Activated CD4-positive, CD25-positive, alpha-beta regulatory T cell (primary cell): ENCODE results near the gene ABT1.

Source experiments
- DNase-seq, 4 experiments: peaks; one replicate each; lab custom pipeline; 2025; lab: John Stamatoyannopoulos, UW

Gene ABT1

DNA sequence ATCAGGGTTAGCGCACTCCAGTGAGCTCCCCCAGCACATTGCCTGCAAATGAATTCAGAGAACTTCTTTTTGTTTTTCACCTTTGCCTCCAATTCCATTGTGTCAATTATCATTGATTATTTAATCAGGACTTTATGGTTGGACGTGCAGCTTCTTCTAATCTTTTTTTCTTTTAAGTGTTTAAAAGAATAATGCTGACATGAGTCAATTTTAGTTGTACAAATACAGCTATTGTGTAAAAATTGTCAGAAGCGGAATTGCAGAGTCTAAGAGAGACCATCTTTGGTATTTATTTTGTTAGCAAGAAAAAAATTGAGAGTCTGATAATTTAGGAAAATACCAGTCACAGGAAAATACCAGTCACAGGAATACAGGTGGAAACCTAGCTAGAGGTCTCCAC, 5.5 kb downstream of the ABT1 start:
- no peak for DNase-seq

DNA sequence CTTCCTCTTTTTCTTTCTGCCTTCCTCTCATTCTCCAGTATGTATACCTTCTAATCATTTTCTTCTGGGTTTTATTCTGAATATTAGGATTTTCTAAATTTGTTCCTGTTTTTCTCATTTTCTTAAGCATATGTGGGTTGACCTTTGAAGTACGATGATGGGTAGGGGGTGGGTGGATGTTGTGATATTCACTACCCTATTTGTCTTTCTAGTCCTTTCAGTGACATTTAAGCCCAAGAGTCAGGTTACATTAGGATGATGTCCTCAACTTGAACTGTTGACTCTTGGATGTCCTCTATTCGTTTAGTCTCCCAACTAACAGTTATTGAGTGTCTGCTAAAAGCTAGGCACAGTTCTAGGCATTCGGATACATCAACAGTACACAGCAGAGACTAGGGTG, 7.3 kb downstream of the ABT1 start:
- DNase-seq: no peak

DNA sequence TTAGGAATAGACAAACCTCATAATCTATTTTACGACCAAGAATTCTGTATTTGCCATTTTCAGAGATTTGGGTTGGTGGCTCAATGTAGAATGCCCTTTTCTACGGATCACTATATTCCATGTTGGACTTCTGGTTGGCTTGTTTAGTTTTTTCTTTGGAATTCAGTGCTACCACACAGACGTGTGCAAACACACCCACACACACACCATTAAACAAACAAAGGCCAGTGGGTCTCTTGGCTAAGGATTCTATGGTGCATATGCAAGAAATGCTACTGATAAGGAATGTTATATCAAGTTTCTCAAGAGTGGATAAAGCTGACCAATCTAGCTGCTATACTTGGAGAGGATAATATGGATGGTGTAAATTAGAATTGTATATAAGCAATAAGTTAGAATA, 8.0 kb downstream of the ABT1 start:
- no peak for DNase-seq

DNA sequence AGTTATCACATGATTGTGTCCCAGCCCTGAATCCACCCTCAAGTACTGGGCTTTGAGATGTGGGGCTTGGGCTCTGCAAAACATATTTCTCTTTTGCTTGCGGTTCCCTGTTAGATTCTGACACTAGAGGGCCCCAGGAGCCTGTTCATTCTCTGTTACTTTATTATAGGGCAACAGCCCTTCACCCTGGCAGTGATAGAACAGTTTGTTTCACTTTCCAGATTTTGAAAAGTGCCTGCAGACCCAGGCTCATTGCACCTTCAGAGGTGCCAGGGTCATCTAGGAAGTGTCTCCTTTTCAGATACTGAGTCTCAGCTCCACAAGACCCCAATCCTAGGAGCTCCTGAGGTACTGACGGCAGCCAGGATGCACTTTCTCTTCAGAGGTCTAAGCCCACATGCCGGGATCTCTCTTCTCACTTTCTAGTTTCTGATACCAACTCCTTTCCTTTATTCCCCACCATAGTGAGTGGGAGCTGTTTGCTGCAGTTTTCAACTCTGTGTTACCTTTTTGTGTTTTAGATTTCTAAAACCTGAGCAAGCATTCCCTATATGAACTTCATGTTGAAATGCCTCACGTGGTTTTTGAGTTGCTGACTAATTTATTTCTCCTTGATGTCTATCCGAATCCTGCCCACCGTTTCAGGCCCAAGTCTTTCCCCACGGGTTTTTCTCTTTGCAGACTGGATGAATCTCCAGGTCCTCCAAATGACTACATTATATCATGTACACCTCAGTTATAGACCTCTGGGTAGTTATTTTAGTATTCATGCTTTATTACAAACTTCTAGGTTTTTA, 10.9 kb downstream of the ABT1 start:
- peak in 2 of 4 experiments; percentile 22 for DNase-seq

DNA sequence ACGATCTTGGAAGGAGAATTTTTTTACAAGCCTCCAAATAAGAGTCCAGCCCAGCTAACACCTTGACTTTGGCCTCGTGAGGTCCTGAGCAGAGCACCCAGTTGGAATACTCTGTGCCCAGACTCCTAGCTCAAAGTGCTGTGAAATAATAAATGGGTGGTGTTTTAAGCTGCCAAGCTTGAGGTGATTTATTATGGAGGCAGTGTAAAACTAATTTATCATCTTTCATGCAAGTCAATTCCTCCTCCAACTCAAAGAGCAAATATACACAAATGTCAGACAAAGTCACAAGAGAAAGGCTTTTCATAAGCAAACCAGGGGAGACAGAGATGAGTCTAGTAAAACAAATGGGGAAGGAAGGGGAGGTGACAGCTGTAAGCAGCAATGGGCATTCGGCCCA, 12.7 kb downstream of the ABT1 start:
- DNase-seq: no peak

DNA sequence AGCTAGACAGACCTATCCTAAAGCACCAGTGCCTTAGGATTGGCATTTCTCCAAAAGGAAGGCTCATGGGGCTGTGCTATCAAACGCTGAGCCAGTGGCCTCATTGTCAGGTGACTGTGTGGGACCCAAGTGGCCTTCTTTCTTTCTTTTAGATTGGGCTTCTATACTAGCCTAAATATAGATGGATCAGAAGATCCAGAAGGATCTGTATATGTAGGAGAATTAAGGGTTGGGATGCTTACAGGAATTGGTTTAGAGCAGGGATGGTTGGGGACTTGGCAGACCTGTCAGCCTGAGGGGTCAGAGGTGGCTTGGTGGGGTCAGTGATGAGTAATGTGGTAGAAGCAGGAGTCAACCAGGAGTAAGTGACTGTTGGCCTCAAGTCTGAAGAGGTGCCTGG, 14.8 kb downstream of the ABT1 start:
- no peak for DNase-seq

DNA sequence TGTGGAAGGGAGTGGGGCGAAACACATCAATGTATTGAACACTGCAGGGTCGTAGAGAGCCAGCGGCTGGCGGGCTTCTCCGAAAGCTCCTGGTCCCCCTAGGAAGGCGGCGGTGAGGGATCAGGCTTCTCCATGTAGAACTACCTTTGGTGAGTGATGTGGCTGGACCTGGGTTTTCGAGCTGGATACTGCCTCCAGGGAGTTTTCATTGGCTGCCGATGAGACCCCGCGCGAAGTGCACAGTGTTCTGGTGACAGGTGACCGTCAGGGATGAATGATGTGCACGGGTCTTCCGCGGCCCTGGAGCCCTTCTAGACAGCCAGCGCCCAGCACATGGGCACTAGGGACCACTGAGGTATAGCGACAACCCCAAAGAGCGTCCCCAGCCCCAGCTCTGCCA, 16.4 kb downstream of the ABT1 start:
- no peak for DNase-seq

DNA sequence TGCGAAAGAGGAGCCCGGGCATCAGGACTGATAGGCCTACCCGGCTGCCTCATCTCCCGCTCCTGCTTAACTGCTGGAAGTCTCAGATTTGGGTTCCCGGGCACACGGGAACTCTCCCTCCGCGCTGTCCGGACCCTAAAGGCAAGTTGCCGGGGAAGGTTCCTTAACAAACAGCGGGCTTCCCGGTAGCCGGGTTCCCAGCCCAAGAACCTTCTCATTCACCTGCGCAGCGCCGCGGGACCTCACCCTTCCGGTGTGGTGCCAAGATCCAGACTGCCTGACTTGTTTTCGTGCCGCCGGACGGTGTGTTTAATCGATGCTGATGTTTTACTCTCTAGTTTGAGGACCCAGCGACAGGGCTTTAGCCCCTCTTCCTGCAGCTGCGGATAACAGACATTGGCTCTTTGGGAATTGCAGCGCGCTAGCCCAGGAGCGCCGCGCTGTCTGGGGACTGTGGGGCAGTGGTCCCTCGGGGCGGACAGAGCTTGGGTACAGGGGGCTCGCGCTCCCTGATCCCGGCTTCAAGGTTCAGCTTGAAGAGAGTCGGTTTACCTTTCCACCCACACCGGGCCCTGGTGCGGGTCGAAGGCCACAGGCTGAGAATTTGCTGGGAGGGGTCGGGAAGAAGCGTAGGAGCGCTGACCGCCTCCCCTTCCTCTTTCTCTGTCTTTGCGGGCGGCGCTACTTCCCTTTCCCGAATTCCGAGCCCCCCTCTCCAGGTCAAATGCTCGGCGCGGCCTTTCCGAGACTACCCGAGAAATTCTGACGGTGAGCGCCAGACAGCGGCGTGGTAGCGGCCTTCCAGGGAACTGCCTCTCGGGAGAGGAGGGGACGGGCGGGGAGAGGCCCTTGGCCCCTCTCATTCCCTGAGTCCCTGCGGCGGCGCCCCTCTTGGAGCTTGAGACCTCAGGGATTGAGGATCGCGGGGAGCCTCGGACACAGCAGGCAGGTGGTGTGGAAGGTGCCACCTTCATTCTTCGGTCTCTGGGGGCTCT, 17.2 kb downstream of the ABT1 start:
- DNase-seq: no peak

DNA sequence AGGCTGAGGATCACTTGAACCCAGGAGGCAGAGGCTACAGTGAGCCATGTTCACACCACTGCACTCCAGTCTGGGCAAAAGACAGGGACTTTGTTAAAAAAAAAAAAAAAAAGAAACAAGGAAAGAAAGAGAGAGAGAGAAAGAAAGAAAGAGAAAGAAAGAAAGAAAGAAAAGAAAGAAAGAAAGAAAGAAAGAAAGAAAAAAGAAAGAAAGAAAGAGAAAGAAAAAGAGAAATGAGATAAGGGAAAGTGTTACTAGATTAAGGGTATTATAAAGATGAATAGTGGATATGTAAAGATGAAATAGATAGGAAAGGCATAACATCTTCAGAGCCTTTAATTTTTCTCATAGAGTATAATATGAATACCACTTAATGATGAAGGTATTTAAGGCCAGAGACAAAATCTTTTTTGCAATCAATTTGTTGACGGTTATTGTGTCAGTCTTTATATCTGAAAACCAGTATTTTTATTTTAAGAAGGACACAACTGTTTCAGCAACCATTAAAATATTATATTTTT, 26.6 kb downstream of the ABT1 start:
- DNase-seq: no peak

DNA sequence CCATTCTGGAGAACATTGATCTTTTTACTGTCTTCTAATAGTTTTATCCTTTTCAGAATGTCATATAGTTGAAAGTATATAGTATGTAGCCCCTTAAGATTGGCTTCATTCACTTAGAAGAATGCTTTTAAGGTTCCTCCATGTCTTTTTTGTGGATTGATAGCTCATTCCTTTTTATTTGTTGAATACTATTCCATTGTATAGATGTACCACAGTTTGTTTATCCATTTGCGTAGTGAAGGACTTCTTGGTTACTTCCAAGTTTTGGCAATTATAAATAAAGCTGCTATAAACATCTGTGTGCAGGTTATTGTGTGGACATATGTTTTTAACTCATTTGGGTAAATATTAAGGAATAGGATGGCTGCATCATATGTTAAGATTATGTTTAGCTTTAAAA, 27.8 kb downstream of the ABT1 start:
- no peak for DNase-seq

DNA sequence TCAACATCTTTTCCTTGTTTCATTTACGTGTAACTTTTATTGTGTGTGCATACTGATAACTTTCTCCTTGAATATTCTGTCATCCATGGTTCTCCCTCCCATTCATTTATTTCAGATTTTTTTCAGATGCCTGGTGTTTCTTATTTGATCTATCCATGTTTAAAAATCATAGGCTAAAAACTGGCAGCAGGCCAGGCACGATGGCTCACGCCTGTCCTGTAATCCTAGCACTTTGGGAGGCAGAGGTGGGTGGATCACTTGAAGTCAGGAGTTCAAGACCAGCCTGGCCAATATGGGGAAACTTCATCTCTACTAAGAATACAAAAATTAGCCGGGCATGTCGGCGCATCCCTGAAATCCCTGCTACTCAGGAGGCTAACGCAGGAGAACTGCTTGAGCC, 31.1 kb downstream of the ABT1 start:
- DNase-seq: no peak

DNA sequence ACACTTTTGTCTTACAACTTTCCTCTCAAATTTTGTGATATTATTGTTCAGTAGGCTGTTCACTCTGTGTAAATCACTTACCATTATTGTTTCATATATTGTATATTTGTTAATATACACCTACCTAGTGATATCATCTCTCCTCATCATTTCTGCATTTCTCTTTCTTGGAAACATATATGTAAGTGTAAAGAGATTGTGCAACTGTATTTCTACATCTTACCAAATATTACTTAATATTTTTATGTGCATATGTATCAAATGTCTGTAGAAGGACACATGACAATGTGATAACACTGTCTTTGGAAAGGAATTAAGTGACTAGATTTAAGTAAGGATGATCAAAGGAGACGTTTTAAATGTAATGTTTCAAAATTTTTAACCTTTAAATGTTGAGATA, 32.6 kb downstream of the ABT1 start:
- no peak for DNase-seq

DNA sequence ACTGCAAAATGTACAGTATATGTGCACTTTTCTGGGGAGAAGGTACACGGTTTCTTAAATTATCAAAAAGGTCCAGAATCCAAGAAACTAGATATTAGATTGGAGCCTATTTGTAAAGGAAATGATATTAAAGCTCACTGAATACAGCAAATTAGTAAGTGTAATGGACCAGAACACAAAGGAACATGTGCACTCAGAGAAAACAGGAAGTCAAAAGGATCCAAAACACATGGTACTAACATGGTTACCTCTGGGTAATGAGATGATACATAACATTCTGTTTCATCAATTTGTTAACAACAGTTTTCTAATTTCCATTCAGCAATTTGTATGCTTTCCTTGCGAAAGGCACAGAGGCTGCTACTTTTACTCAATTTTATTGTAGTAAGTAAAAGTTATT, 44.1 kb downstream of the ABT1 start:
- no peak for DNase-seq

DNA sequence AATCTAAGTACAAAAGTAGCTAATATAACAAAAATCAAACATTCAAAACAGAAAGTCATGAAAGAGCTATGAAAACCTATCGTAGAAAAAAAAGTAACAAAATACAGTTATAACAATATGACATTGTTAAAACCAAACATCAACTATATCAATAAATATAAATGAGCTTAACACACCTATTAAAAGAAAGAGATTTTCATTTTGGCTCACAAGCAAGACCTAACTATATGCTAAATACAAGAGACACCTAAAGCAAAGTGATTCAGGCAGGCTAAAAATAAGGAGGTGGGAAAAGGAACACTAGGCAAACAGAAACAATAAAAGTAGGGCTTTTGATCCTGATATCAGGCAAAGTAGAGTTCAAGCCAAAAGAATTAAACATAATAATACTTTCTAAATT, 49.3 kb downstream of the ABT1 start:
- DNase-seq: no peak
